HFFc6 (cell line): ENCODE results near the gene ADAM15. TPM values are rescaled to one million over a fixed set of nuclear protein-coding genes. Genes with fewer than 3 reads are reported as not detected.

Experiments used
- DNase-seq: peaks from one replicate; pipeline ENCODE4 v3.0.0-alpha.2; 2018
- H3K27ac Mint-ChIP-seq: 2 replicates; pipeline ENCODE4 v1.8.0; 2020; ENCODE audit warnings: mild to moderate bottlenecking, mixed read lengths
- H3K27me3 Mint-ChIP-seq: 2 replicates; pipeline ENCODE4 v1.8.0; 2021; ENCODE audit warnings: mild to moderate bottlenecking, moderate library complexity, mixed read lengths; ENCODE audit not compliant: insufficient read depth
- H3K36me3 Mint-ChIP-seq: 2 replicates; pipeline ENCODE4 v1.8.0; 2021; ENCODE audit warnings: low read depth, mixed read lengths
- H3K4me1 Mint-ChIP-seq: 2 replicates; pipeline ENCODE4 v1.8.0; 2020; ENCODE audit warnings: low read depth, mixed read lengths
- H3K4me3 Mint-ChIP-seq: 2 replicates; pipeline ENCODE4 v1.8.0; 2020; ENCODE audit warnings: mild to moderate bottlenecking, moderate library complexity, mixed read lengths
- H3K9me3 Mint-ChIP-seq: 2 replicates; pipeline ENCODE4 v1.8.0; 2020; ENCODE audit warnings: mild to moderate bottlenecking, mixed read lengths
- total RNA-seq, 6 experiments: library from RNA; stranded (reverse); fragmentation: NEBNext Ultra II Directional; extraction: Animal tissue kit (Norgen Biotek cat#: 25700); gene quantifications; 2 replicates in 1 of 6; 3 replicates in 5 of 6; pipeline ENCODE4 v1.2.3, GENCODE V29; 2021
- TF ChIP-seq, protein P1 (sequence below): fragments of 200-600 bp; sonication (generic); IDR thresholded peaks from 2 replicates; pipeline ENCODE4 v1.5.0; 2021; ENCODE audit warnings: antibody characterized with exemption, mild to moderate bottlenecking

ADAM15 gene
- total RNA-seq, 6 experiments from 2014 or later: 51.1 to 66.9 (median 63.7) TPM

DNA sequence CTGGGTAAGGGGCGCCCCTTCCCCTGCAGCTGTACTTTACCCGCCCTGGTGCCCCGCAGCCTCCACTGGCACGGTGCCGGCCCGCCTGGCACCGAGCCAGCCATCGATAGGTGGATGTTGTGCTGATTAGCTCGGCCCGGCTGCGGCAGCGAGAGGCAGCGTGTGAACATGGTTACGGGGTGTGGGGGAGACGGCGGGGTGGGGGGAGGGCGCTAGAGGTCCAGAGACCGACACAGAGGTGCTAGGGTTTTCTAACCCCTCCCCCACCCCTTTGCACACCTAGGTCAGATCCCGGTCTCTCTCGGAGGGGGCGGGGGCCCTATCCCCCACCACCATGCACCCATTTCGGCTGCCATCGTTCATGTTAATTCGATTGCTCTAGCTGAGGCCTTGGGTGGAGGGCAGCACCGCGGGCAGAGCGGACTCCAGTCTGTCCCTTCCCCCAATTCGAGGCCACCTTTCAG, 19.1 kb downstream of the ADAM15 start:
- Mint-ChIP-seq H3K36me3 (peaks cover 4% of the 10 kb centered on the region; the same call in 1 of the 2 replicates), H3K27me3 (peaks cover 8% of the 10 kb centered on the region; the same call in 1 of the 2 replicates), H3K4me1 (peaks cover 11% of the 10 kb centered on the region; the same call in 1 of the 2 replicates), H3K9me3 (no peaks in the 10 kb centered on the region), H3K27ac (peak overlapping the region; percentile 26; the same call in 1 of the 2 replicates), H3K4me3 (no peak overlapping the region)
- TF ChIP-seq, protein P1, sequence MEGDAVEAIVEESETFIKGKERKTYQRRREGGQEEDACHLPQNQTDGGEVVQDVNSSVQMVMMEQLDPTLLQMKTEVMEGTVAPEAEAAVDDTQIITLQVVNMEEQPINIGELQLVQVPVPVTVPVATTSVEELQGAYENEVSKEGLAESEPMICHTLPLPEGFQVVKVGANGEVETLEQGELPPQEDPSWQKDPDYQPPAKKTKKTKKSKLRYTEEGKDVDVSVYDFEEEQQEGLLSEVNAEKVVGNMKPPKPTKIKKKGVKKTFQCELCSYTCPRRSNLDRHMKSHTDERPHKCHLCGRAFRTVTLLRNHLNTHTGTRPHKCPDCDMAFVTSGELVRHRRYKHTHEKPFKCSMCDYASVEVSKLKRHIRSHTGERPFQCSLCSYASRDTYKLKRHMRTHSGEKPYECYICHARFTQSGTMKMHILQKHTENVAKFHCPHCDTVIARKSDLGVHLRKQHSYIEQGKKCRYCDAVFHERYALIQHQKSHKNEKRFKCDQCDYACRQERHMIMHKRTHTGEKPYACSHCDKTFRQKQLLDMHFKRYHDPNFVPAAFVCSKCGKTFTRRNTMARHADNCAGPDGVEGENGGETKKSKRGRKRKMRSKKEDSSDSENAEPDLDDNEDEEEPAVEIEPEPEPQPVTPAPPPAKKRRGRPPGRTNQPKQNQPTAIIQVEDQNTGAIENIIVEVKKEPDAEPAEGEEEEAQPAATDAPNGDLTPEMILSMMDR: no peak
- no peak for DNase-seq

DNA sequence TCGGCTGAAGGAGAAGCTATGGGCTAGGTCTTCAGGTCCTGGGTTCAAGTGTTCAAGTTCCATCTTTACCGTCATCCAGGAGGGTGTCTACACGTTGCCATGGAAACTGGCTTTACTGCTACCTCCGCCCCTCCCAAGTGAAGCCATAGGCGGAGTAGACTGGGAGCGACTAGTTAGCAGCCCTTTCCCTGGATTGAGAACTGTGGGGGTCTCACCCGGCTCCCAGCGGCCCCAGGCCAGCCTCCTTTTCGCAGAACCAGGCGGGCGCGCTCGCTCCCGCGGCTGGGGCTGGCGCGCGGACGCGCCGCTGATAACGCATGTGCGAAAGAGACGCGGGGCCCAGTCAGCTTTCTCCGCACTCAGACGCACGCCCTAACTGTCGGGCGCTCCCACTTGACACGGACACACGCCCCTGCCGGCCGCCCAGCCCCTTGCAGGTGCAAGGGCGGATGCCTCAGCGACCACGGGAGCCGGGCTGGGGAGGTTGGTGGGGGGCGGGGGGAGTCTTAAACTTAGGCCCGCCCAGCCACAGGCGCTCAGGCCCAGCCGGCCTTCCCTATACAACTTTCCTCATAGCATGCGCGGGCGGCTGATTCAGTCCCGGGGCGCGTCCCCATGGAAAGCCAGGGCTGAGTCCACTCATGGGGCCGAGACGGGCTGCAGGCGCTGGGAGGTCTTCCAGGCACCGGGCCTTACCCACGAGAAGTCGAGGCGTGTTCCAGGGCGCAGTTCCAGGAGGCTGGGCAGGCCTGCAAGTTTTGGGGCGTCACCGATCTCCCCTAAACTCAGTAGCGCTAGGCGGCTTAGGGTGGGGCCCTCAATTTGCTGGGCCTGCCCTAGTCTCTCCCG, 19.8 kb downstream of the ADAM15 start:
- peak overlapping the region; percentile 50 for H3K4me3 Mint-ChIP-seq
- peaks cover 11% of the 10 kb centered on the region; the same call in 1 of the 2 replicates for H3K4me1 Mint-ChIP-seq
- peak overlapping the region; percentile 26; the same call in 1 of the 2 replicates for H3K27ac Mint-ChIP-seq
- H3K9me3 Mint-ChIP-seq: no peaks in the 10 kb centered on the region
- peaks cover 3% of the 10 kb centered on the region; the same call in 1 of the 2 replicates for H3K36me3 Mint-ChIP-seq
- TF ChIP-seq, protein P1: peak; percentile 73
- peak; percentile 65 for DNase-seq
- H3K27me3 Mint-ChIP-seq: peaks cover 14% of the 10 kb centered on the region

DNA sequence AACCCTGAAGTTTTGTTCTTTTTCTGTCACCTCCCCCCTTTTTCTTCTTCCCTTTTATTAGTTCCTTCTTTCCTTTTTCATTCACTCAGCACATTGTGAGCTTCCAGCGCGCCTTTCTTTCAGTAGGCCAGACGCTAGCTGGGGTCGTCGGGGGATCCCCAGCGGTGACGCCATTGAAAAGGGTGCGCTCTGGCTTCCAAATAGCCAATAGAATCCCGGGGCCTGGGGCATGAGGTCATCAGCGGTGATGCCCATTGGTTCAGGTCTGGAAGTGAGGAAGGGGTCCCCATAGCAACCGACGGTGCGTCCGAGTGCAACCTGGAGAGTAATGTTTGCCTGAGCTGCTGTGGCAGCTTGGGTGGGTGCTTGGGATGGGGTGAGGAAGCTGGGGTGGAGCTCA, 20.6 kb downstream of the ADAM15 start:
- H3K4me3 Mint-ChIP-seq: peak overlapping the region; percentile 50; the same call in 1 of the 2 replicates
- peaks cover 14% of the 10 kb centered on the region for H3K27me3 Mint-ChIP-seq

DNA sequence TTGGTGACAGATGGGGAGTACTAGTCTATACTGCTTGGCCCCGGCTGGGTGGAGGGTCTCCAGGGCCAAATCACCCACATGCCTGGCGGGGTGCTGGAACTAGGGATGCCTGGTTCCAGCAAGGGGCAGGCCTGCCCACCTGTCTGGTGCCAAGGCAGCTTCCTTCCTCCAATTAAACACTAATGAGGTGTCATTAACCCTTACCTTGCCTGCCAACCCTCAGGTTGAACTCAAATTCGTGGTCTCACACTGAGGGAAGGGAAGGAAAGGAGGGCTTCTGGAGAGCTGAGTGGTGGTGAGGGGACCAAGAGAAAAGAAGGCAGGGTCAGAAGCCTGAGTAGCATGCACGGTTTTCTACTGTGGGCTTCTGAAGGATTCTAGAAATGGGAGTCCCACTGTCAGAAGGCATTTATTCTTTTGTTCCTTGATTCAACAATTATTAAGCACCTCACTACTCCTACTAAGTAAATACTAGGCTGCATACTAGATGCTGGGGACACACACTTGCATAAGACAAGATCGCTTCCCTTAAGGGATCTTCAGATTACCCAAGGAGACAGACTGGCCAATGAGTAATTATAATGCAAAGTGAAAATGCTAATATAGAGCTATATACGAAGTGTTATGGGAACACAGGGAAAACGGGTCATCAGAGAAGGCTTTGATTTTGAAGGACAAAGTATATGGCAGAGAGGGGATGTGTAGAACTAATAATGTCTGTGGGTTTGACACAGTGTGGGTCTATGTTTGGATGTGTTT, 21.6 kb downstream of the ADAM15 start:
- H3K4me3 Mint-ChIP-seq: no peak overlapping the region
- no peaks in the 10 kb centered on the region for H3K36me3 Mint-ChIP-seq
- no peak overlapping the region for H3K27ac Mint-ChIP-seq
- TF ChIP-seq, protein P1: no peak
- H3K9me3 Mint-ChIP-seq: no peaks in the 10 kb centered on the region
- DNase-seq: no peak
- peaks cover 11% of the 10 kb centered on the region; the same call in 1 of the 2 replicates for H3K4me1 Mint-ChIP-seq
- peaks cover 14% of the 10 kb centered on the region for H3K27me3 Mint-ChIP-seq

More for the DNA sequence above, 20.6 kb downstream of the ADAM15 start:
- Mint-ChIP-seq H3K36me3 (no peaks in the 10 kb centered on the region), H3K9me3 (no peaks in the 10 kb centered on the region), H3K27ac (no peak overlapping the region), H3K4me1 (peaks cover 11% of the 10 kb centered on the region; the same call in 1 of the 2 replicates)
- TF ChIP-seq, protein P1: no peak
- no peak for DNase-seq

DNA sequence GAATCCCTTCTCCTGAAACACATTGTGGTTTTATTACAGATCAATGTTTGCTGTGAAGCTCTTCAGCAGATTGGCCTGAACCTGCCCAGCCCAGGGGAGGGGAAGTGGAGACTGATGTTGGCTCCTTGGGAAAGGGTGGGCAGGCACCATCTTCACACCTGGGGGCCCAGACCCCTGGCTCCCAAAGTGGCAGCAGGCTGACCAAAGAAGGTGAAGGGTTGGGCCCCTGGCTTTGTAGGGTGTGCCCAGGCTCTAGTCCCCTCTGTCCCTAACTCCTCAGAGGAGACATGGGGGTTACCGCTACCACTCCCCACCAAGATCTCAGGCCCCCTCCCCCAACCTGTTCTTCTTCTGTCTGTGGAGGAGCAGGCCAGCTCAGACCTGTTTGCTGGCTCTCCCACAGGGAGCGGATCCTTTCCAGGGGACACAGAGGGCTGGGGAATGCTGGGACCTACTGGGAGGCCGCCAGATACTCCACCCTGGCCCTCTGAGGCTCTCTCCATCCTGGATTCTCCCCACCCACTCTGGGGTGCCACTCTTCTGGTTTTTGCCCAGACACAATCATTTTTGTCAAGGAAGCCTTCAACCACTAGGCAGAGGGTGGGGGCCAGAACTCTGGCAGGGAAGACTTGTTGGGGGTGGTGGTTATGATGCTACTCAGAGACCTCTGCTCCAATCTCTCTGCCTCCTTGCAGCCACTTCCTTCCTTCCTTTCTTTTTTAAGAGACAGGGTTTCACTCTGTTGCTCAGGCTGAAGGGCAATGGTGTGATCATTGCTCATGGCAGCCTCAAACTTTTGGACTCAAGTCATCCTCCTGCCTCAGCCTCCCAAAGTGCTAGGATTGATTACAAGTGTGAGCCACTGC, 22.5 kb downstream of the ADAM15 start:
- H3K9me3 Mint-ChIP-seq: no peaks in the 10 kb centered on the region
- TF ChIP-seq, protein P1: no peak
- no peak for DNase-seq
- no peak overlapping the region for H3K4me3 Mint-ChIP-seq
- H3K27me3 Mint-ChIP-seq: peaks cover 14% of the 10 kb centered on the region
- H3K27ac Mint-ChIP-seq: no peak overlapping the region
- no peaks in the 10 kb centered on the region for H3K36me3 Mint-ChIP-seq
- H3K4me1 Mint-ChIP-seq: peaks cover 9% of the 10 kb centered on the region; the same call in 1 of the 2 replicates
